ENCODE results near the gene MYO5B. TPM values are rescaled to one million over a fixed set of nuclear protein-coding genes. Genes with fewer than 3 reads are reported as not detected.

The MYO5B gene
- total and polyA plus RNA-seq, 2 experiments from 2014 or later, result 20.3 to 41.9 TPM

DNA sequence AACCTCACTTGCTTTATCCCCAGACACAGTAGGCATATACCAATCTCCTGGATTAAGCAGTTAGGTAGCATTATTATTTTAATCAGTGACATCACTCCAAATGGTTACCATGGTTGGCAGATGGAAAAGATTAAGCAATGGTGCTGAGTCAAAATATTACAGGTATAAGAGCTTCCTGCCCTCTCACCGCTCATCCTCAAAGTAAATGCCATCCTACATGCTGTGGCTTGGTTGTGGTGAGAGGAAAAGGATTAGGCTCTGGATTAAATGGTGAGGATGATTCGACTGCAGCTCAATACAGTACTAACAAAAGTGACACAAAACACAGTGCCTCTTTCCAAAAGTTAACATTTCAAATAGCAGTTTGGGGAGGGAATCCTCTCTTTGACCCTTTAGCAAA is 272.7 kb downstream of the MYO5B start:
- Histone ChIP-seq H3K36me3 (replicated peaks; ENCODE audit: insufficient read depth, low read depth) (no peaks in the 10 kb centered on the region), H3K4me2 (no peak overlapping the region), H4K20me1 (ENCODE audit: insufficient read depth, poor library complexity, severe bottlenecking) (no peaks in the 10 kb centered on the region), H2AFZ (no peak overlapping the region), H3K4me3 (no peak overlapping the region), H3K9me3 (ENCODE audit: low read depth) (no peaks in the 10 kb centered on the region), H3K9me2 (replicated peaks; ENCODE audit: insufficient read depth) (no peaks in the 10 kb centered on the region), H3K27me3 (no peaks in the 10 kb centered on the region), H3K27ac (no peak overlapping the region), H3K4me1 (ENCODE audit: insufficient read depth) (no peaks in the 10 kb centered on the region), H3K79me2 (no peaks in the 10 kb centered on the region)
- TF ChIP-seq EZH2 (IDR thresholded peaks at IDR 0.05; ENCODE audit: borderline replicate concordance) (no peak), EZH2phosphoT487 (IDR thresholded peaks at IDR 0.05; ENCODE audit: low read depth, severe bottlenecking, unreplicated experiment) (no peak)
- TF ChIP-seq, protein P1, sequence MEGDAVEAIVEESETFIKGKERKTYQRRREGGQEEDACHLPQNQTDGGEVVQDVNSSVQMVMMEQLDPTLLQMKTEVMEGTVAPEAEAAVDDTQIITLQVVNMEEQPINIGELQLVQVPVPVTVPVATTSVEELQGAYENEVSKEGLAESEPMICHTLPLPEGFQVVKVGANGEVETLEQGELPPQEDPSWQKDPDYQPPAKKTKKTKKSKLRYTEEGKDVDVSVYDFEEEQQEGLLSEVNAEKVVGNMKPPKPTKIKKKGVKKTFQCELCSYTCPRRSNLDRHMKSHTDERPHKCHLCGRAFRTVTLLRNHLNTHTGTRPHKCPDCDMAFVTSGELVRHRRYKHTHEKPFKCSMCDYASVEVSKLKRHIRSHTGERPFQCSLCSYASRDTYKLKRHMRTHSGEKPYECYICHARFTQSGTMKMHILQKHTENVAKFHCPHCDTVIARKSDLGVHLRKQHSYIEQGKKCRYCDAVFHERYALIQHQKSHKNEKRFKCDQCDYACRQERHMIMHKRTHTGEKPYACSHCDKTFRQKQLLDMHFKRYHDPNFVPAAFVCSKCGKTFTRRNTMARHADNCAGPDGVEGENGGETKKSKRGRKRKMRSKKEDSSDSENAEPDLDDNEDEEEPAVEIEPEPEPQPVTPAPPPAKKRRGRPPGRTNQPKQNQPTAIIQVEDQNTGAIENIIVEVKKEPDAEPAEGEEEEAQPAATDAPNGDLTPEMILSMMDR (IDR thresholded peaks at IDR 0.05; ENCODE audit: poor library complexity), result no peak
- no peak for DNase-seq (ENCODE audit: low spot score)
- WGBS (ENCODE audit: low lambda C conversion rate, missing lambda C conversion rate), result 83% methylated on average over 2 of the region's 2 CpGs

DNA sequence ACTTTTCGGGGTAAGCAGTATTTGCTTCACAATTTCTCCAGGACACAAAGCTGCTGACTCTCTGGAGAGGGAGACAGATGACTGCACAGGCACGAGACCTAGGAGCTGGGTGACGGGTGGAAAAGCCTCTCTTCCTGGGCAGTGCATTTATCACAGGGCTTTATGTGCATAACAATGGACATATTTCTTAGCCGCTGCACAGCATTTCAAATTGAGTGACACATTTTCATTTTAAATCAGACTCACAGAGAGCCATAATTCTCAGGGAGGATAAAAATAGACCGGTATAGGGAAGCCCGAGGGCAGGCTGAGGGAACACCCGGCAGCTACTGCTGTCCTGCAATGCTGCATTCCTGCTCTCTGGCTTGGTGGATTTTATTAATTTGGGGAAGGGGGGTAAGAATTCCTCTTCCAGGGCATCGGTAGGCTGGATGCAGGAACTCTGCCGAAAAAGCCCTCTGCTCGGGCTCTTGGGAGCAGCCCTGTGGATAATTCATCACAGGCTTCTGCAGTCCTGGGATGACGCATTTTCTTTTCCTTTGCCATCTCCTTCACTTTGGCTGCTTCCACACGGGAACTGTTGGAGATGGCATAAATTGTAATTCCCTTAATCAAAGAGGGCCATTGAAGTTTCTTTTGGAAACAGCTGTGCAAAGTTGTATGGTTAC is 273.5 kb downstream of the MYO5B start:
- 65% methylated on average over 12 of the region's 12 CpGs for WGBS (ENCODE audit: low lambda C conversion rate, missing lambda C conversion rate)

DNA sequence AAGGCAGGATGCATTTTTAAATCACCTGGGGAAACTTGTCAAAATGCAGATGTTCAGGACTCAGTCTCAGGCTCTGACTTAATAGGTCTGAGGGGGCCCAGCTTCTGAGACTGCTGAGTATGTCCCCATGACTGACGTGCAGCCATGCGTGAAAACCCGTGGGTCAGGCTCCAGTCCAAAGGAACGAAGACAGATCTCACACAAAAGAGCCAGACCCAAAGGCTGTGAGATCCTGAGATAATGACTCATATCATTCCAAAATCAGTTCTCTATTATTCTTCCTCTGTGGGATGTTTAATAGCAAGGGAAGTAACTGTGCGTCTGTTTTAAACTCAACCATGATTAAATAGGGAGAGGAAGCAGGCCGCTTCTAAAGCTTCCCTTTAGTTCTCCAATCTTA is 274.2 kb downstream of the MYO5B start:
- Histone ChIP-seq H3K27me3 (no peaks in the 10 kb centered on the region), H3K4me1 (ENCODE audit: insufficient read depth) (peaks cover 1% of the 10 kb centered on the region), H2AFZ (no peak overlapping the region), H4K20me1 (ENCODE audit: insufficient read depth, poor library complexity, severe bottlenecking) (no peaks in the 10 kb centered on the region), H3K9me3 (ENCODE audit: low read depth) (no peaks in the 10 kb centered on the region), H3K9me2 (replicated peaks; ENCODE audit: insufficient read depth) (no peaks in the 10 kb centered on the region), H3K4me2 (no peak overlapping the region), H3K36me3 (replicated peaks; ENCODE audit: insufficient read depth, low read depth) (no peaks in the 10 kb centered on the region), H3K4me3 (no peak overlapping the region), H3K79me2 (no peaks in the 10 kb centered on the region), H3K27ac (no peak overlapping the region)
- DNase-seq (ENCODE audit: low spot score), result no peak
- 59% methylated on average over 6 of the region's 6 CpGs for WGBS (ENCODE audit: low lambda C conversion rate, missing lambda C conversion rate)
- TF ChIP-seq EZH2phosphoT487 (IDR thresholded peaks at IDR 0.05; ENCODE audit: low read depth, severe bottlenecking, unreplicated experiment) (no peak), EZH2 (IDR thresholded peaks at IDR 0.05; ENCODE audit: borderline replicate concordance) (no peak)
- TF ChIP-seq, protein P1 (IDR thresholded peaks at IDR 0.05; ENCODE audit: poor library complexity), result no peak

More for the DNA sequence above, 273.5 kb downstream of the MYO5B start:
- TF ChIP-seq, protein P1 (IDR thresholded peaks at IDR 0.05; ENCODE audit: poor library complexity), result no peak
- TF ChIP-seq EZH2phosphoT487 (IDR thresholded peaks at IDR 0.05; ENCODE audit: low read depth, severe bottlenecking, unreplicated experiment), result no peak
- TF ChIP-seq EZH2 (IDR thresholded peaks at IDR 0.05; ENCODE audit: borderline replicate concordance), result no peak
- H3K79me2 ChIP-seq, result no peaks in the 10 kb centered on the region
- no peaks in the 10 kb centered on the region for H3K9me2 ChIP-seq (replicated peaks; ENCODE audit: insufficient read depth)
- DNase-seq (ENCODE audit: low spot score), result no peak
- no peaks in the 10 kb centered on the region for H3K27me3 ChIP-seq
- H3K4me3 ChIP-seq, result no peak overlapping the region
- H2AFZ ChIP-seq, result no peak overlapping the region
- H3K4me1 ChIP-seq (ENCODE audit: insufficient read depth), result no peaks in the 10 kb centered on the region
- no peaks in the 10 kb centered on the region for H3K36me3 ChIP-seq (replicated peaks; ENCODE audit: insufficient read depth, low read depth)
- H3K9me3 ChIP-seq (ENCODE audit: low read depth), result no peaks in the 10 kb centered on the region
- no peak overlapping the region for H3K27ac ChIP-seq
- H3K4me2 ChIP-seq, result no peak overlapping the region
- no peaks in the 10 kb centered on the region for H4K20me1 ChIP-seq (ENCODE audit: insufficient read depth, poor library complexity, severe bottlenecking)

Measured in hepatocyte (in vitro differentiated cells).